HUES64 (cell line): Measurements from ENCODE around the gene CCND2.

Experiments
- H3K27ac ChIP-seq: 2 replicates; pipeline ENCODE4 v1.7.0; 2013; ENCODE audit warnings: low read depth, low read length, inconsistent platforms
- H3K27me3 ChIP-seq: 2 replicates; pipeline ENCODE4 v1.6.1; 2013; ENCODE audit warnings: mild to moderate bottlenecking, low read length; ENCODE audit not compliant: insufficient read depth
- H3K36me3 ChIP-seq: 2 replicates; pipeline ENCODE4 v1.6.1; 2013; ENCODE audit warnings: mild to moderate bottlenecking, low read length; ENCODE audit not compliant: insufficient read depth
- H3K4me1 ChIP-seq: 2 replicates; pipeline ENCODE4 v1.6.1; 2013; ENCODE audit warnings: mild to moderate bottlenecking, low read length, moderate library complexity; ENCODE audit not compliant: insufficient read depth
- H3K4me3 ChIP-seq: 2 replicates; pipeline ENCODE4 v1.5.1; 2013; ENCODE audit warnings: mild to moderate bottlenecking, low read length, moderate library complexity
- H3K9ac ChIP-seq: 2 replicates; pipeline ENCODE4 v1.6.1; 2013; ENCODE audit warnings: mild to moderate bottlenecking, low read depth, low read length
- H3K9me3 ChIP-seq: 2 replicates; pipeline ENCODE4 v1.6.1; 2013; ENCODE audit warnings: low read depth, low read length; ENCODE audit not compliant: insufficient read depth
- WGBS: fragments of 150-250, 120-280 bp; methylation state at CpG from one replicate; pipeline ENCODE4 v1.1.7; 2013; ENCODE audit warnings: missing lambda C conversion rate; 5-methylcytosine and 5-hydroxymethylcytosine counted together

The CCND2 gene

GRCh38 chr12:4286771-4287317 is 13.3 kb downstream of the CCND2 start:
- no peak overlapping the region for H3K9ac ChIP-seq
- no peaks in the 10 kb centered on the region for H3K9me3 ChIP-seq
- 89% methylated on average over 14 of the region's 14 CpGs for WGBS
- no peak overlapping the region for H3K27ac ChIP-seq
- H3K27me3 ChIP-seq = no peaks in the 10 kb centered on the region
- H3K4me1 ChIP-seq = no peaks in the 10 kb centered on the region
- no peak overlapping the region for H3K4me3 ChIP-seq
- peaks cover 100% of the 10 kb centered on the region for H3K36me3 ChIP-seq

- peaks cover 100% of the 10 kb centered on the region for H3K36me3 ChIP-seq
- no peak overlapping the region for H3K27ac ChIP-seq
- no peak overlapping the region for H3K4me3 ChIP-seq
- 0 out of 2 replicates have a peak, but pooled peaks cover 2% of the 10 kb centered on the region for H3K4me1 ChIP-seq
- WGBS = 94% methylated on average over 18 of the region's 18 CpGs
- H3K9me3 ChIP-seq = no peaks in the 10 kb centered on the region
- H3K9ac ChIP-seq = no peak overlapping the region
- no peaks in the 10 kb centered on the region for H3K27me3 ChIP-seq
These were observed 14.0 kb downstream of the CCND2 start for GRCh38 chr12:4287325-4288211.

DNA sequence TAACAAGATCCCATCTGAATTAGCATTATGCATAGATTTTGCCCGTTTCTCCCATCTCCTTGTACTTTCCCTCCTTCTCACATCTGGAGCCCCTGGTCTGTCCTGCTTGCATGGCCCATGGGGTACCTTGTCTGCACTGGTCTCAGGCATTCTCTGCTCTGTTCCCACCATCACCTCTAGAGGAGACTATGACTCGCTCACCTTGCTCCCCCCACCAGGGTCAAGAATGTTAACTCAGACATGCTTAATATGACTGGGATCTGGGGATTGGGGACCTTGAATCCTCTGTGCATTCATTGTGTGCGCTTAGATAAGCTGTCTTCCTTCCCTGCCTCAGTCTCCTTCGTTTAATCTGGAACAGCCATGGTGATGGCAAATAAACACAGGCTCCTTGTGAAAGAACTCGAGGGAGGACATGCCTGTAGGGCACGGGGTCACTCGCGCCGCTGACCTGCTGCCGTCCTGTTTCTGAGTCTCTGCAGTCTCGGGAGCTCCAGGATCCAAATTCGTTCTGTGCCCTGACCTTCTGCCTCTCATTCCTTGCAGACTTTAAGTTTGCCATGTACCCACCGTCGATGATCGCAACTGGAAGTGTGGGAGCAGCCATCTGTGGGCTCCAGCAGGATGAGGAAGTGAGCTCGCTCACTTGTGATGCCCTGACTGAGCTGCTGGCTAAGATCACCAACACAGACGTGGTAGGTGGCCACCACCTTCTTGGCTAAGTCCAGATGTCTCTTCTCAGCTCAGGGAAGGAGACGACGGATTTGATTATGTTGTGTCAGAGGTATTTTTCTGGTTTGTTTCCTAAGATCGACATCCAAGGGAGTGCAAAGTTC is 15.0 kb downstream of the CCND2 start:
- Histone ChIP-seq H3K9me3 (no peaks in the 10 kb centered on the region), H3K4me3 (no peak overlapping the region), H3K36me3 (peaks cover 100% of the 10 kb centered on the region), H3K27me3 (no peaks in the 10 kb centered on the region), H3K4me1 (0 out of 2 replicates have a peak, but pooled peaks cover 4% of the 10 kb centered on the region), H3K9ac (no peak overlapping the region), H3K27ac (no peak overlapping the region)
- WGBS = 95% methylated on average over 20 of the region's 20 CpGs

- Histone ChIP-seq H3K4me1 (0 out of 2 replicates have a peak, but pooled peaks cover 9% of the 10 kb centered on the region), H3K4me3 (no peak overlapping the region), H3K27me3 (no peaks in the 10 kb centered on the region), H3K36me3 (peaks cover 98% of the 10 kb centered on the region), H3K9me3 (no peaks in the 10 kb centered on the region), H3K27ac (no peak overlapping the region), H3K9ac (no peak overlapping the region)
- WGBS = 91% methylated on average over 20 of the region's 20 CpGs
These were observed 15.8 kb downstream of the CCND2 start for GRCh38 chr12:4289231-4289878.

DNA sequence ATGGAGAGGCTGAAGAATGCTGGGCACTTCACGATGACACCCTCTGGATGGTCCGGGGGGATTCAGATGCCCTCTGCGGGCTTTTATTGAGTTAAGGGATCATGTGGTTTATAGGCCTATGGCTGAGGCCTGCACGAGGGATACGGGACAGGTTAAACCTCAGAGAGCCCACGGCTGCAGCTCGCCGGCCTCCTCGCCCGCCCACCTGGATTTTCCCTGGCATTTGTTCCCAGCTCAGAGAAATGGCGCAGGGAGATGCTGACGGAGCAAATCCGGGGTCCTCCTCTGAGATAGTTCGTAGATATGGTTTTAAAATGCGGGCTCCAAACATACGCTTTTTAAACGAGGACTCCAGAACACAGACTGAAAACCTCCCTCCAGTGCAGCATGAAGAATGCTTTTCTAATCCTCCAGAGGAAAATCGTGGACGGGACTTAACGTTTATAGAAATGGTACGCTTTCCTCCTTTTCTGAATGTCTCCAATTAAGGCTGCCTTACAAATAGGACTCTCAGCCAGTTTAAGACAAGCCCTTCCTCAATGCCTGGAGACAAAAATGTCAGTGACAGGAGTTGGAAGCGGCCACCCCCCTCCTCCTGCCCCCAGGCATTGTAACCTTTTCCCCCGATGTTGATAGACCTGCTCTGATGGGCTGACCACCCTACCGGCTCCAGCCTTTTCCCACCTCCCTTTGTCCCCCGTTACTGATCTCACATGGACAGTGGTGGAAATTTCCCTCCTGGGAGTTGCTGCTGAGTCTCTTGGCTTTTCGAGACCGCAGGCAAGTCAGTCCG is 16.6 kb downstream of the CCND2 start:
- Histone ChIP-seq H3K27me3 (no peaks in the 10 kb centered on the region), H3K9ac (no peak overlapping the region), H3K36me3 (peaks cover 98% of the 10 kb centered on the region), H3K4me1 (0 out of 2 replicates have a peak, but pooled peaks cover 9% of the 10 kb centered on the region), H3K4me3 (no peak overlapping the region), H3K27ac (no peak overlapping the region), H3K9me3 (no peaks in the 10 kb centered on the region)
- WGBS = 92% methylated on average over 28 of the region's 28 CpGs

DNA sequence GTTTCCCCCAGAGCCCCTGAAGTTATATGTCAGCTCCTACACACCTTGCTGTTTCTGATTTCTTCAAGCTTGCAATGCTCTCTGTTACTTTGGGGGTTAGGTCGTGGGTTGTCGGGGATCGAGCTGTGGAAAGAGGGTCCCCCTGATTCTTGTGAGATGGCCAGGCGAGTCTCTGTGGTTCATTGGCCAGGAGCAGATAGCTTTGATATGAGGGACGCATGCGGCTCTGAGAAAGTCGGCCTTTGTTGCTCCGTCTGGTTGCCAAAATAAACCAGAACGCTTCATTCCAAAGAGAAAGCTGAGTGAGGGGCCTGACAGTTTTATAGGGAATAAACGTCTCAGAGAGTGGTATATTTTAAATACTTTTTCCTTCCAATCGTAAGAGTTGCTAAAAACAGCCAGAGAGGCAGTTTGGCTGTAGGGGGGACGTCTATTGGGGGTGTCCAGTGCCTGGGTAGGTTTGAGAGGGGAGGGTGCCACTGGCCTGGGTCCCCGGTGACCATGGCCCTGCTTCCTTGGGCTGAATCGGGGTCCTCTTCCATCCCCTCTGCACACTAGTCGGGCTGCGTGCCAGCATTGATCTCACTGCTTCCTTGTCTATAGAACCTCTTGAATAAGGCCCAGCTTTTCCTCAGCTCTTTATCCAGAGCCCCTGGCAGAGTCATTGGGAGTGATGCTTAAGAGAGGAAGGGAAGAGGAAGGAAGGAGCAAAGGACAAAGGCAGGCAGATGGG is 18.9 kb downstream of the CCND2 start:
- H3K9me3 ChIP-seq = no peaks in the 10 kb centered on the region
- 93% methylated on average over 16 of the region's 16 CpGs for WGBS
- H3K27me3 ChIP-seq = no peaks in the 10 kb centered on the region
- no peak overlapping the region for H3K9ac ChIP-seq
- H3K4me3 ChIP-seq = no peak overlapping the region
- 0 out of 2 replicates have a peak, but pooled peaks cover 9% of the 10 kb centered on the region for H3K4me1 ChIP-seq
- no peak overlapping the region for H3K27ac ChIP-seq
- H3K36me3 ChIP-seq = peaks cover 95% of the 10 kb centered on the region

GRCh38 chr12:4293299-4293965 is 19.9 kb downstream of the CCND2 start:
- Histone ChIP-seq H3K9me3 (no peaks in the 10 kb centered on the region), H3K36me3 (peaks cover 95% of the 10 kb centered on the region), H3K27ac (no peak overlapping the region), H3K27me3 (no peaks in the 10 kb centered on the region), H3K9ac (no peak overlapping the region), H3K4me3 (no peak overlapping the region), H3K4me1 (0 out of 2 replicates have a peak, but pooled peaks cover 9% of the 10 kb centered on the region)
- WGBS = 95% methylated on average over 14 of the region's 14 CpGs

- Histone ChIP-seq H3K27ac (no peak overlapping the region), H3K4me1 (0 out of 2 replicates have a peak, but pooled peaks cover 9% of the 10 kb centered on the region), H3K27me3 (no peaks in the 10 kb centered on the region), H3K36me3 (peaks cover 93% of the 10 kb centered on the region), H3K4me3 (no peak overlapping the region), H3K9me3 (no peaks in the 10 kb centered on the region), H3K9ac (no peak overlapping the region)
- 85% methylated on average over 16 of the region's 16 CpGs for WGBS
These were observed 20.5 kb downstream of the CCND2 start for GRCh38 chr12:4293966-4294505.

DNA sequence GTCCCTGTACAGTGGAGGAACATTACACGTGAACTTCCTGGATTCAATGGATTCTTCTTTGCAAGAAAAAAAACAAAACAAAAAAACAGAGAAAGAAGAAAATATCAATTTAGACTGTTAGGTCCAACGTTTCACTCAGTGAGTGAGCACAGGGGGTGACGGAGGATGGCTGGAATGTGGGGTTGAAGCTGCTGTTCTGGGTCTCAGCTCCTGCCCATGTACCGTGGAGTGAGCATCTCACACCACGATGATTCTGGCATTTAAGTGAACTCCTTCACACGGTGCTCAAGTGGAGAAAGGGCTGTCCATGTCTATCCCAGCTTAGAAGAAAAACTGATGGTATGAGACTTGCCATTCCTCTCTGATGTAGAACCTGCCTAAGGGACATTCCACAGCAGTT is 23.2 kb downstream of the CCND2 start:
- H3K9me3 ChIP-seq = no peaks in the 10 kb centered on the region
- 0 out of 2 replicates have a peak, but pooled peaks cover 9% of the 10 kb centered on the region for H3K4me1 ChIP-seq
- 96% methylated on average over 6 of the region's 6 CpGs for WGBS
- H3K36me3 ChIP-seq = peaks cover 92% of the 10 kb centered on the region
- H3K9ac ChIP-seq = no peak overlapping the region
- no peak overlapping the region for H3K4me3 ChIP-seq
- H3K27me3 ChIP-seq = no peaks in the 10 kb centered on the region
- H3K27ac ChIP-seq = no peak overlapping the region
